ENCODE measurements around the gene COMT.
"Not testable (repeated sequence)": the region's sequence is repeated elsewhere in the genome, so short reads cannot be mapped to it uniquely, and the experiment has no call there.

Gene COMT

DNA sequence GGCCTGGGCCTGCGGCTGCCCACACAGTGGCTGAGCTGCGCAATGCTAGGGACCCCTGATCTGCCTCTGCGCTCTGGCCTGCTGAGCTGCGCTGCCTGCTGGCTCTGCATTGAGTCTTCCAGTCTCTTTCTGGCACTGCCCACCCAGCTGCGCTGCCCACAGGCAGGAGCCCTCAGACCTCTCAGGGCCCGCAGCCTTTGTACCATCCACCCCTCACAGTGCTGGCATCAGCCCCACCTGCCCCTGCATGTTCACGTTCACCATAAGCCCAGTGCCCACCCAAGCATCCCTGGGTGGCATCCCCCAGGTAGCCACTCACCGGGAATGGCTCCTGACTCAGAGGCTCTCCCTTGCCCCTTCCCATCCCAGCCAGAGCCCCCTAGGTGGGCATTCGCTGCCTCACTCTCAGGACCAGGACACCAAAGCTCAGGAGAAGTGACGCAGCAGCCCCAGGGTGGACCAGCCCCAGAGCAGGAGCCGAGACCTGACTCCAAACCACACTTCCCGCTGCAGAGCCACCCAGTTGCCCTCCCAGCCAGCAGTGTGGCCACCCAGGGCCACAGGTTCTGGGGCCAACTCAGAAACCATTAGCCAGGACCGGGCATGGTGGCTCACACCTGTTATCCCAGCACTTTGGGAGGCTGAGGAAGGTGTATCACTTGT, 21.7 kb upstream of the COMT start:
- no peak for DNase-seq (ENCODE audit: low read depth)
- TF ChIP-seq CTCF (conservative IDR thresholded peaks at IDR 0.05; ENCODE audit: control insufficient read depth, insufficient read depth, low read depth, low read length), result no peak
- no peak overlapping the region for H3K4me3 ChIP-seq (ENCODE audit: control insufficient read depth, low read depth, low read length)

GRCh38 chr22:19921544-19922081, 20.0 kb upstream of the COMT start:
- no peak for TF ChIP-seq CTCF (conservative IDR thresholded peaks at IDR 0.05; ENCODE audit: control insufficient read depth, insufficient read depth, low read depth, low read length)
- DNase-seq (ENCODE audit: low read depth), result no peak

GRCh38 chr22:19923914-19924513, 17.6 kb upstream of the COMT start:
- DNase-seq (ENCODE audit: low read depth), result no peak
- no peak overlapping the region for H3K4me3 ChIP-seq (ENCODE audit: control insufficient read depth, low read depth, low read length)
- TF ChIP-seq CTCF (conservative IDR thresholded peaks at IDR 0.05; ENCODE audit: control insufficient read depth, insufficient read depth, low read depth, low read length), result no peak

More at GRCh38 chr22:19921544-19922081, 20.0 kb upstream of the COMT start:
- no peak overlapping the region for H3K4me3 ChIP-seq (ENCODE audit: control insufficient read depth, low read depth, low read length)

GRCh38 chr22:19926028-19926427, 15.5 kb upstream of the COMT start:
- DNase-seq (ENCODE audit: low read depth), result not testable (repeated sequence)

DNA sequence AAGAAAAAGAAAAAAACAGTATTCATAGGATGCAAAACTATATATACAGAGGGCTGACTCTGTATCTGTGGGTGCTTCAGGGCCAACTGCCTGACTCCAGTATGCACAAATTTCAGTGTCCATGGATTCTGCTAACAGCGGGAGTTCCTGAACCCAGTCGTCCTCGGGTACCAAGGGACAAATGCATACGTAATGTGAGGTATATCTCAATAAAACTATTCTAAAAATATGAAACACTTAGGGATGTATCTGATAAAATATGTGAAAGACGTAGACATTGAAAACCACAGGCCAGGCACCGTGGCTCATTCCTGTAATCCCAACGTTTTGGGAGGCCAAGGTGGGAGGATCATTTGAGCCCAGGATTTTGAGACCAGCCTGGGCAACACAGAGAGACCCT, 13.9 kb upstream of the COMT start:
- no peak for TF ChIP-seq CTCF (conservative IDR thresholded peaks at IDR 0.05; ENCODE audit: control insufficient read depth, insufficient read depth, low read depth, low read length)
- H3K4me3 ChIP-seq (ENCODE audit: control insufficient read depth, low read depth, low read length), result no peak overlapping the region
- DNase-seq (ENCODE audit: low read depth), result no peak

More at GRCh38 chr22:19926028-19926427, 15.5 kb upstream of the COMT start:
- H3K4me3 ChIP-seq (ENCODE audit: control insufficient read depth, low read depth, low read length), result not testable (repeated sequence)

GRCh38 chr22:19928207-19928606, 13.4 kb upstream of the COMT start:
- no peak overlapping the region for H3K4me3 ChIP-seq (ENCODE audit: control insufficient read depth, low read depth, low read length)
- no peak for TF ChIP-seq CTCF (conservative IDR thresholded peaks at IDR 0.05; ENCODE audit: control insufficient read depth, insufficient read depth, low read depth, low read length)
- no peak for DNase-seq (ENCODE audit: low read depth)

All from fibroblast of mammary gland (primary cell).